Smooth muscle cell (in vitro differentiated cells): ENCODE data around the gene MRTO4. TPM values are rescaled to one million over a fixed set of nuclear protein-coding genes. Genes with fewer than 3 reads are reported as not detected.
"Not testable (repeated sequence)": the region's sequence is repeated elsewhere in the genome, so short reads cannot be mapped to it uniquely, and the experiment has no call there.

Source experiments
- DNase-seq: peaks from one replicate; lab custom pipeline; 2025; ENCODE audit not compliant: unreplicated experiment; lab: John Stamatoyannopoulos, UW
- H2AFZ ChIP-seq: fragments of 200-600 bp; sonication (generic); 2 replicates; pipeline ENCODE4 v1.6.0; 2016; ENCODE audit warnings: antibody characterized with exemption, low read depth, mild to moderate bottlenecking
- H3F3A ChIP-seq: fragments of 200-600 bp; sonication (generic); 2 replicates; pipeline ENCODE4 v1.6.0; 2017; ENCODE audit warnings: antibody characterized with exemption, low read depth
- H3K27ac ChIP-seq: fragments of 200-600 bp; sonication (generic); 2 replicates; pipeline ENCODE4 v1.5.1; 2016; ENCODE audit warnings: low read depth, mild to moderate bottlenecking
- H3K27me3 ChIP-seq: fragments of 200-600 bp; sonication (generic); 2 replicates; pipeline ENCODE4 v1.6.1; 2016; ENCODE audit warnings: low read depth, mild to moderate bottlenecking
- H3K36me3 ChIP-seq: fragments of 200-600 bp; sonication (generic); 2 replicates; pipeline ENCODE4 v1.5.1; 2016; ENCODE audit warnings: low read depth
- H3K4me1 ChIP-seq: fragments of 200-600 bp; sonication (generic); 2 replicates; pipeline ENCODE4 v1.5.1; 2016; ENCODE audit warnings: low read depth
- H3K4me2 ChIP-seq: fragments of 200-600 bp; sonication (generic); 2 replicates; pipeline ENCODE4 v1.6.0; 2016; ENCODE audit warnings: mild to moderate bottlenecking
- H3K4me3 ChIP-seq: fragments of 200-600 bp; sonication (generic); 2 replicates; pipeline ENCODE4 v1.5.1; 2016; ENCODE audit warnings: mild to moderate bottlenecking
- H3K79me2 ChIP-seq: fragments of 200-600 bp; sonication (generic); 2 replicates; pipeline ENCODE4 v1.6.0; 2016; ENCODE audit warnings: low read depth, mild to moderate bottlenecking
- H3K9ac ChIP-seq: fragments of 200-600 bp; sonication (generic); 2 replicates; pipeline ENCODE4 v1.6.0; 2016; ENCODE audit warnings: low read depth
- H3K9me3 ChIP-seq: fragments of 200-600 bp; sonication (generic); replicated peaks from 2 replicates; pipeline ENCODE4 v1.5.1; 2016; ENCODE audit warnings: low read depth
- H4K20me1 ChIP-seq: fragments of 200-600 bp; sonication (generic); 2 replicates; pipeline ENCODE4 v1.6.0; 2016; ENCODE audit warnings: low read depth
- CTCF ChIP-seq: fragments of 200-600 bp; sonication (generic); IDR thresholded peaks from 2 replicates; pipeline ENCODE4 v1.5.1; 2017; ENCODE audit warnings: borderline replicate concordance, mild to moderate bottlenecking, antibody characterized with exemption; ENCODE audit not compliant: insufficient read depth, poor library complexity, severe bottlenecking
- WGBS: methylation state at CpG from one replicate; pipeline ENCODE4 v1.1.7; 2016; ENCODE audit warnings: low lambda C conversion rate; 5-methylcytosine and 5-hydroxymethylcytosine counted together
- polyA plus RNA-seq: library from polyadenylated mRNA; unstranded; fragments of >200 nt; fragmentation: Nextera tagmentation; extraction: Ambion mirVana; gene quantifications from 2 replicates; pipeline ENCODE4 v1.2.1, GENCODE V29; 2016
- total RNA-seq: library from RNA; depleted of rRNA; stranded (reverse); fragments of >200 nt; gene quantifications from 2 replicates; pipeline ENCODE4 v1.2.3, GENCODE V29; 2014

The MRTO4 gene
- total and polyA plus RNA-seq, 2 experiments from 2014 or later, result 16.8 to 25.1 TPM

DNA sequence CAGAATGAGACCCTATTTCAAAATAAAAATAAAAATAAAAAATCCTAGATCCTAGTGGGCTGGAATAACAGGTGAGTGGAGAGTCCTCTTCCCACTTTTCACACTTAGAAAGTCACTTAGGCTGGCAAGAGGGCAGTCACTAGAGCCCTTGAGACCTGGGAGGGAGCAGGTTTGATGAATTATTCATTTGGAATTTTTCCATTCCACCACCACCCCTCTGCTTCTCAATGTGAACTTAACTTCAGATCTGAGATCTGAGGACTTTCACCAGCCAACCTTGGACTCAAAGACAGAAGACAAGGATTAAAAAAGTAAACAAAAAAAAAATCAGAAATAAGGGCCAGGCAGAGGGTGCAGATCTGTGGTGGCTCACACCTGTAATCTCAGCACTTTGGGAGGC lies 20.5 kb downstream of the MRTO4 start:
- no peaks in the 10 kb centered on the region for H3K9me3 ChIP-seq
- H3K27me3 ChIP-seq, result no peaks in the 10 kb centered on the region
- no peak overlapping the region for H2AFZ ChIP-seq
- no peaks in the 10 kb centered on the region for H3F3A ChIP-seq
- H3K9ac ChIP-seq, result no peak overlapping the region
- H3K36me3 ChIP-seq, result no peaks in the 10 kb centered on the region
- H3K27ac ChIP-seq, result no peak overlapping the region
- H3K79me2 ChIP-seq, result no peaks in the 10 kb centered on the region
- DNase-seq, result no peak
- H3K4me2 ChIP-seq, result no peak overlapping the region
- H4K20me1 ChIP-seq, result no peaks in the 10 kb centered on the region
- H3K4me1 ChIP-seq, result no peaks in the 10 kb centered on the region
- TF ChIP-seq CTCF, result no peak
- no peak overlapping the region for H3K4me3 ChIP-seq

- H3K4me2 ChIP-seq, result no peak overlapping the region
- no peak overlapping the region for H2AFZ ChIP-seq
- no peak overlapping the region for H3K27ac ChIP-seq
- H3K27me3 ChIP-seq, result no peaks in the 10 kb centered on the region
- H3K36me3 ChIP-seq, result no peaks in the 10 kb centered on the region
- 93% methylated on average over 22 of the region's 22 CpGs for WGBS
- no peaks in the 10 kb centered on the region for H3F3A ChIP-seq
- no peak for DNase-seq
- H3K4me1 ChIP-seq, result no peaks in the 10 kb centered on the region
- no peaks in the 10 kb centered on the region for H3K9me3 ChIP-seq
- no peak overlapping the region for H3K4me3 ChIP-seq
- H3K9ac ChIP-seq, result no peak overlapping the region
- H3K79me2 ChIP-seq, result no peaks in the 10 kb centered on the region
- TF ChIP-seq CTCF, result no peak
- H4K20me1 ChIP-seq, result no peaks in the 10 kb centered on the region
Observed at GRCh38 chr1:19273106-19273843, 21.7 kb downstream of the MRTO4 start.

DNA sequence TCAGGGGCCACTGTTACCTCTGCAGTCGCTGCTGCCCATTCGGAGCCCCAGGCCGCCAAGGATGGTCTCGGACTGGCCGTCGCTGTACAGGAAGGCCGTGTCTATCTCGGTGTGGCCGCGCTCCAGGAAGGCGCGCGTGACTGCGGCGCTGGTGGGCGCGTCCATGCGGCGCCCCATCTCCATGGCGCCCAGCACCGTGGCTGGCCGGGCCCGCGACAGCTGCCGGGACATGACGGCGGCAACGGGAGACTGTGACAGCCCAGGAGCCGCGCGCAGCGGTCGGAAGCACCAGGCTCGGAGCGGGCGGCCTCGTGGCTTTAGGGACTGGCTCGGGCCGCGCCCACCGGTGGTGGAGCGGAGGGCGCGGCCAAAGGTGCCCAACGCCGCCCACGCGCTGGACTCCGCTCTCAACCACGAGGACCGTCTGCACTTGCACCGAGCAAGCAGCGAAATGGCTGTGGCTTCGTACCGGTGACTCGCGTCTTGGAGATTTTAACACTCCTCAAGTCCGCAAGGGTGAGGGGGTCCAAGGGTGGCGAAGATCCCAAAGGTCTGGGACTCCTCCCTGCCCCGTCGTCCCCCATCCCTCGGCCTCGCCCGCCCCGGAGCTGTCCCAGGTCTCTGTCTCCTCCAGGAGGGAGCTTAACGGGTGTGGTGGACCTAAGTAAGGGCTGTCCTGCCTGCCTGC lies 22.4 kb downstream of the MRTO4 start:
- not testable (repeated sequence) for H3K9me3 ChIP-seq, H3K4me1 ChIP-seq, DNase-seq, H3K27ac ChIP-seq, H3K4me3 ChIP-seq, H3F3A ChIP-seq, H3K9ac ChIP-seq, H3K36me3 ChIP-seq, H3K4me2 ChIP-seq, H4K20me1 ChIP-seq, H2AFZ ChIP-seq, H3K27me3 ChIP-seq, H3K79me2 ChIP-seq
- 96% methylated on average over 52 of the region's 66 CpGs for WGBS

- Histone ChIP-seq H3K27me3 (no peaks in the 10 kb centered on the region), H3K9me3 (no peaks in the 10 kb centered on the region), H3K4me3 (no peak overlapping the region), H3K9ac (no peak overlapping the region), H3F3A (no peaks in the 10 kb centered on the region), H3K4me2 (no peak overlapping the region), H3K79me2 (no peaks in the 10 kb centered on the region), H4K20me1 (no peaks in the 10 kb centered on the region), H3K4me1 (no peaks in the 10 kb centered on the region), H3K27ac (no peak overlapping the region), H2AFZ (no peak overlapping the region), H3K36me3 (no peaks in the 10 kb centered on the region)
- no peak for DNase-seq
- WGBS, result 94% methylated on average over 5 of the region's 5 CpGs
- no peak for TF ChIP-seq CTCF
Observed at GRCh38 chr1:19274636-19275035, 23.0 kb downstream of the MRTO4 start.
